Esophagus muscularis mucosa (tissue), 4 donors: ENCODE measurements around the gene ELP4.

Experiments
- EP300 ChIP-seq: sonication (generic); formaldehyde crosslinking; IDR thresholded peaks from one replicate; pipeline ENCODE4 v1.6.1; 2017; ENCODE audit warnings: antibody characterized with exemption
- POLR2A ChIP-seq: fragments of 450-650 bp; IDR thresholded peaks from one replicate; pipeline ENCODE4 v1.6.1; 2017; ENCODE audit warnings: antibody characterized with exemption, moderate library complexity, mild to moderate bottlenecking, low read depth
- POLR2AphosphoS5 ChIP-seq, 2 donors: sonication (generic); formaldehyde crosslinking; IDR thresholded peaks; one replicate each; pipeline ENCODE4 v1.6.1; 2017; ENCODE audit warnings: antibody characterized with exemption in 2 of 2
- TF ChIP-seq, protein P1 (sequence below), 3 experiments: fragments of 200-600 bp in 2 of 3; fragments of 450-650 bp in 1 of 3; sonication (generic) in 2 of 3; IDR thresholded peaks; one replicate each; pipeline ENCODE4 v1.5.1; 2017 to 2019; ENCODE audit warnings: antibody characterized with exemption in 3 of 3, mild to moderate bottlenecking in 2 of 3, moderate library complexity in 1 of 3

GRCh38 chr11:31722754-31723153, 213.2 kb downstream of the ELP4 start:
- TF ChIP-seq, protein P1, sequence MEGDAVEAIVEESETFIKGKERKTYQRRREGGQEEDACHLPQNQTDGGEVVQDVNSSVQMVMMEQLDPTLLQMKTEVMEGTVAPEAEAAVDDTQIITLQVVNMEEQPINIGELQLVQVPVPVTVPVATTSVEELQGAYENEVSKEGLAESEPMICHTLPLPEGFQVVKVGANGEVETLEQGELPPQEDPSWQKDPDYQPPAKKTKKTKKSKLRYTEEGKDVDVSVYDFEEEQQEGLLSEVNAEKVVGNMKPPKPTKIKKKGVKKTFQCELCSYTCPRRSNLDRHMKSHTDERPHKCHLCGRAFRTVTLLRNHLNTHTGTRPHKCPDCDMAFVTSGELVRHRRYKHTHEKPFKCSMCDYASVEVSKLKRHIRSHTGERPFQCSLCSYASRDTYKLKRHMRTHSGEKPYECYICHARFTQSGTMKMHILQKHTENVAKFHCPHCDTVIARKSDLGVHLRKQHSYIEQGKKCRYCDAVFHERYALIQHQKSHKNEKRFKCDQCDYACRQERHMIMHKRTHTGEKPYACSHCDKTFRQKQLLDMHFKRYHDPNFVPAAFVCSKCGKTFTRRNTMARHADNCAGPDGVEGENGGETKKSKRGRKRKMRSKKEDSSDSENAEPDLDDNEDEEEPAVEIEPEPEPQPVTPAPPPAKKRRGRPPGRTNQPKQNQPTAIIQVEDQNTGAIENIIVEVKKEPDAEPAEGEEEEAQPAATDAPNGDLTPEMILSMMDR (IDR thresholded peaks at IDR 0.05), result no peak
- TF ChIP-seq POLR2A, result no peak
- TF ChIP-seq EP300, result no peak
- TF ChIP-seq POLR2AphosphoS5 (IDR thresholded peaks at IDR 0.05), result no peak
